CD4-positive, alpha-beta T cell treated with Interleukin-4 for 4 hours (primary cell): Measurements from ENCODE around the gene HIPK4.

Source experiments
- DNase-seq: peaks from one replicate; pipeline ENCODE4 v3.0.0-alpha.2; 2020

The HIPK4 gene

DNA sequence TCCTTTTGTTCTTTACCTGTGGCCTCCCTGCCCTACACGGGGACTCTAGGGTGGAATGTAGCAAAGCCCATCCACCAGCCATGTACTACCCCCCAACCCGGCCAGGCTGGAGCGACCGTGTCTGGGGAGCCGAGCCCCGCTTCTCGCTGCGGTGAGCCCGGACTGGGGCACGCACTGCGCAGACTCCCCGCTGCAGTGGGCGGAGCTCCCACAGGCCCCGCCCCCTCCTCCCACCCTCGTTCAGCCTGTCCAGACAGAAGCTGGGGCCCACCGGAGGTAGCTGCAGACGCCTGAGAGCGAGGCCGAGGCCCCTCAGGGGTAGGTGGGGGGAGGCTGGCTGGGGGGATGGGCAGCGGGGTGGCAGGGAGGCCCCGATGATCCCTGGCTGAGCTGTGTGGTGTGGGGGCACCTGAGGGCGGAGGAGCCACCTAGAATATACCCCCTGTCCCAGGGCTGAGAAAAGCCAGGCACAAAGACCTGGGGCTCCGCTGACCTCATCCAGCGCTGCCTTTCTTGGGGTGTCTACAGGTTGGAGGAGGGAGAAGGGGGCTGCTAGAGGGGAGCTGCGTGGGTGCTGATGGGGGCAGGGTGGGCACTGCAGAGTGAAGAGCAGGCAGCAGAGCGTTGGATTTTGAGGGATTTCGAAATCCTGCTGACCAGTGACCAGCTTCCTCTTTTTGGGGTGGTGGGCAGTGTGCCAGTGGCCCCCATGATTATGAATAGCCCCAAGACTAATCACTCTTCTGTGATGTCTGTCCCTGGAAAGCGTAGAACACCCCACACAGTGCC, 24.2 kb downstream of the HIPK4 start:
- no peak for DNase-seq

DNA sequence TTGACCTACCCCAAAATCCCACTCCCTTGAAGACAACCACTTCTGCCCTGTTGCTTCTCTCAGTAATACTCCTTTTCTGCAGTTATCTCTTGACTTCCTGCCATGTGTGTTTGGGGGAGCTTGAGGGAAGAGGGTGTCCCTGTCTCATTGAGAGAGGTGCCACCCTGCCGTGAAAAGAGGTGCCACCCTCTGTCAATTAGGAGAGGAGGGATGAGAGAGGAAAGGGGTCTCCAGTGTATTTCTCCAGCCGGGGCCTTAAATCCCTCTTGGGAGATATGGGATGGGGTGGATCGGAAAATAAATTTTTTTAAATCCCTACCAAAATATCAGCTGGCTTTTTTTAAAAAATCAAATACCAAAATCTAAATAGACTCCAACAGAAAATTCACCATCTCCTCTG, 25.0 kb downstream of the HIPK4 start:
- DNase-seq: no peak

DNA sequence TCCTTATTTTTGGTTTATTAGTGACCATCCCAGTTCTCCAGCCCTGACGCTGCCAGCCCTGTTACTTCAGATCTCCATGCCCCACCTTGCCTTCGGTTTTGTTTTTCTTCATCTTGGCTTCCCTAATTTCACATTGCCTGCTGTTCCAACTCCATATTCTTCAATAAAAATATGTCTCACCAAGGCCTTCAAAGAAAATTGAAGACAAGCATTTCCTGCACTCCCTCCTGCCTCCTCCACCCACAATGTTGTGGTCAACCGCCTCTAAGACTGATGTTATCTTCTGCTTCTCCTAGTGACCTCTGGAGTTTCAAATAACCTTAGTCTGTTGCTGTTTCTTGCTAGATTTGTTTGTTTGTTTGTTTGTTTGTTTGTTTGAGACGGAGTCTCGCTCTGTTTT, 26.9 kb downstream of the HIPK4 start:
- DNase-seq: no peak

DNA sequence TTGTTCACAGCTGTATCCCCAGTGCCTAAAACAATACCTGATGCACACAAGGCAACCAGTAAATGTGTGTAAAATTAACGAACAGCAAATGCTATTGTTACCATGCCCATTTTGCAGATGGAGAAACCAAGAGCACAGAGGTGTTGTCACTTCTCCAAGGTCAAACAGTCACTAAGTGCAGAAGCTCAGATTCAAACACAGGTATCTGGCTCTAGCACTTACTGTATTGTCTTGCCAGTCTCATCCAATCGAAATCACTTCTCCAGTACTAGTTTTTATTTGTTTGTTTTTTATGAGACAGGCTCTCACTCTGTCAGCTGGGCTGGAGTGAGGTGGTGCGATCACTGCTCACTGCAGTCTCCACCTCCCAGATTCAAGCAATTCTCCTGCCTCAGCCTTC, 27.8 kb downstream of the HIPK4 start:
- DNase-seq: no peak

DNA sequence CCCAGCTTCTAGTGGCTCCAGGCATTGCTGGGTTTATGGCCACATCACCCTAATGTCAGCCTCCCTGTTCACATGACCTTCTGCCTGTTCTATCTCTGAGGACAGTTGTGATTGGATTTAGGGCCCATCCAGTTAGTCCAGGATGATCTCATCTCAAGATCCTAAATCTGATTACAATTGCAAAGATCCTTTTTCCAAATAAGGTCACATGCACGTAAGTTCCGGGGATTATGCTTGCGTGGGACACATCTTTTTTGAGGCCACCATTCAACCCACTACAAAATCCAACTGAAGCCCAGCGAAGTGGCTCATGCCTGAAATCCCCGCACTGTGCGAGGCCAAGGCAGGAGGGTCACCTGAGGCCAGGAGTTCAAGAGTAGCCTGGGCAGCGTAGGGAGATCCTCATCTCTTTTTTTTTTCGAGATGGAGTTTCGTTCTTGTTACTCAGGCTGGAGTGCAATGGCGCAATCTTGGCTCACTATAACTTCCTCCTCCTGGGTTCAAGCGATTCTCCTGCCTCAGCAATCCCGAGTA, 29.2 kb downstream of the HIPK4 start:
- DNase-seq: no peak

DNA sequence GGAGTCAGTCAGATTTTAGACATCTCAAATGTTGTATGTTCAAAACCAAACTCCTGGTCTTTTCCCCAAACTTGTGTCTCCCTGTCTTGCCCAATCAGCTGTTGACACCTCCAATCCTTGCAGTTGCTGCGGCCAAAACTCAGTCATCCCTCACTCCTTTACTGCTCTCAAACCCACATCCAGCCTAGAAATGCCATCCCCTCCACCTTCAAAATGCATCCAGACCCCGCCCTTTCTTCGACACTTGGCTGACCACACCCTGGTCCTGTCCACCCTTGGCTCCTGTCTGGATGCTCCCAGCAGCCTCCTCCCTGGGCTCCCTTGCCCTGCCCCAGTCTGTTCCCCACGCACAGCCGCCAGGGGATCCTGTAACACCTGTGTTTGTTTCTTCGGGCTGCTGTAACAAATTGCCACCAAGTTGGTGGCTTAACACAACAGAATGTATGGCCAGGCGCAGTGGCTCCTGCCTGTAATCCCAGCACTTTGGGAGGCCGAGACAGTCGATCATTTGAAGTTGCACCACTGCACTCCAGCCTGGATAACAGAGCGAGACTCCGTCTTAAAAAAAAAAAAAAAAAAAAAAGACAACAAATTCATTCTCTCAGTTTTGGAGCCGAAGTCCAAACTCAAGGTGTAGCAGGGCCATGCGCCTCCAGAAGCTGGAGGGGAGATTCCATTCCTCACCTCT, 29.8 kb downstream of the HIPK4 start:
- no peak for DNase-seq

DNA sequence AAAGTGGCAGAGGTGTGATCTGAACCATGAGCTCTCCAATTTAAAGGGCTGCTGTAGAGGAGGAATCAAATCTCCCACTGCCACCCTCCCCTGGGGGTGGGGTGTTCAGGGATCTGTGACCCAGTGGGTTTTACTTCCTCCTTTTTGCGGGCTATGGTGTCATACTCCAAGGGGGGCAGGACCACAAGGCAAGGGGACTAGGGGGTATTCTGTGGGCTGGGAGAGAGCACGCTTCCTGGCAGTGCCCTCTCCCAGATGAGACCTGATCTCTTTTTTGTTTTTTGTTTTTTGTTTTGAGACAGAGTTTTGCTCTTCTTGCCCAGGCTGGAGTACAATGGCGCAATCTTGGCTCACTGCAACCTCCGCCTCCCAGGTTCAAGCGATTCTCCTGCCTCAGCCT, 31.2 kb downstream of the HIPK4 start:
- peak; percentile 1 for DNase-seq

DNA sequence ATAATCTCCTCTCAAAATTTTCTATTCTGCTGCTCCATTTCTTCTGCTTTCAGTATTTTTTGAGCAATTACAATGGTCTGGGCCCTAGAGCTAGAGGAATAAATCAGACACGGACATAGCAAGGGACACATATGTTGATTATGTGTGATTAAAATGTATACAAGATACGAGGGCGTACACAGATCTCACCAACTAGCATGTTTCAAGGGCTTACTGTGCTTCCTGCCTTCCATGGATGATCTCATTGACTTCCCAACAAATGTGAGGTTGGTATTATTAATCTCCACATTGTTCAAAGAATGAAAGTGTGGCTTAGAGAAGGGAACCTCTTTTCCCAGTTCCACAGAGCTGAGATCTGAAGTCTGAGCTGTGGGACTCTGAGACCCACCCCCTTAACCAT, 32.3 kb downstream of the HIPK4 start:
- no peak for DNase-seq

DNA sequence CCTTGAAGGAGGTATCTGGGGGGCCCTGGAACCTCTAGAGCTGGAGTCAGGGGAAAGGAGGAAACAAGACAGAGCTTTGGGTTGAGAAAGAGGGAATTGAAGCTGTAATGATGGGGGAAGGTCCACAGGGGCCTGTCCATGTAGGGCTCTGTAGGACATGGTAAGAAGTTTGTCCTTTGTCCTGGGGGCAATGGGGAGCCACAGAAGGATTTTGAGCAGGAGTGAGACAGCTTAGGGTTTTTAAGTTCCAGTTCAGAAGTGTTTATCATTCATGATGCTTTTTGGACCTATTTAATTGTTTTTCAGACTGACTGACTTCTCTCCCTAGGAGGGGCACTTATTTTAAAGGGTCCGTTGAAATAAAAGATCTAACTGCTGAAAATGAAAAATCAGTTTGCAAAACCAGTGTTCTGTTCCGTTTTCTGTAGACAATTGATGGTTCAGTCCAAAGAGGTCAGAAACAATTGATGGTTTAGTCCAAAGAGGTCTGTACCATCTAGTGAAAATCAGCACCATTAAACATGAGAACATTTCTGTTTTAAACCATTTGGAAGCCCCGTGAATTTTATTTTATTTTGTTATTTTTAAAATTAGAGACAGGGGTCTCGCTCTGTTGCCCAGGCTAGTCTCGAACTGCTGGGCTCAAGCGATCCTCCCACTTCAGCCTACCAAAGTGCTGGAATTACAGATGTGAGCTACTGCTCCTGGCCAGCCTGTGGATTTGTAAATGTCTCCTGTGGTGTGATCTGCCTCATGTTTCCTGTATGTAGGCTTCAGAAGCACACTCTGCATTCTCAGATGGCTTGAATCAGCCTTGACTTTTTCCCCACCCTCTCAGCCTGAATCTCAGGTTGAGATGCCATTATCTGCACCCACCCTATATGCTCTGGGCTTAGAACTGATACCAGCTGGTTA, 33.0 kb downstream of the HIPK4 start:
- DNase-seq: no peak

DNA sequence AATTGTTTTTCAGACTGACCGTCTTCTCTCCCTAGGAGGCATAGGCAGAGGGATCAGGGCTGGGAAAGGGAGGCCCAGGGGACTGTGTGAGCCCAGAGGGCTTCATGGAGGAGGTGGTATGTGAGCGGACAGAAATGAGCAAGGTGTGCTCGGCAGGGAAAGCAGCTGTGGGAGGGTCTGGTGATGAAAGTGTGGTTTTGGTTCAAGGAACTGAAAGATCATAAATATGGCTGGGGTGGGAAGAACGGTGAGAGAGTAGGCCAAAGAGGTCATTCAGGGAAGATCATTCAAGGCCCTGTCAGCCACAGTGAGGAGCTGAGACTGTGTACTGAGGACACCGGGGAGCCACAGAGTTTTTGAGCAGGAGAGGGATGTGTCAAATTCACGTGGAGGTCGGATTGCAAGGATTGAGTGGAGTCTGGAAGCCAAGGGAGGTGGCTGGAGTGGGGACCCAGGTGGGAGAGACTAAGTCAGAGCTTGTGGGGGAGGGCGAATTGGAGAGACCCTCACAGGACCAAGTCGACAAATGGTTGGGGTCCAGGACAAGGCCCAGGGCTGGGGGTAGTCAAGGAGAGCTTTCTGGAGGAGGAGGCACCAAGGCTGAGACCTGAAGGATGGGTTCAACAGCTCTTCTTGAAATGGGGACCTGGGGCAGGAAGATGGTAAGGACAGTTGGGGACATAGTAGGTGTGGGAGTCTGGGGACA, 33.9 kb downstream of the HIPK4 start:
- DNase-seq: no peak

DNA sequence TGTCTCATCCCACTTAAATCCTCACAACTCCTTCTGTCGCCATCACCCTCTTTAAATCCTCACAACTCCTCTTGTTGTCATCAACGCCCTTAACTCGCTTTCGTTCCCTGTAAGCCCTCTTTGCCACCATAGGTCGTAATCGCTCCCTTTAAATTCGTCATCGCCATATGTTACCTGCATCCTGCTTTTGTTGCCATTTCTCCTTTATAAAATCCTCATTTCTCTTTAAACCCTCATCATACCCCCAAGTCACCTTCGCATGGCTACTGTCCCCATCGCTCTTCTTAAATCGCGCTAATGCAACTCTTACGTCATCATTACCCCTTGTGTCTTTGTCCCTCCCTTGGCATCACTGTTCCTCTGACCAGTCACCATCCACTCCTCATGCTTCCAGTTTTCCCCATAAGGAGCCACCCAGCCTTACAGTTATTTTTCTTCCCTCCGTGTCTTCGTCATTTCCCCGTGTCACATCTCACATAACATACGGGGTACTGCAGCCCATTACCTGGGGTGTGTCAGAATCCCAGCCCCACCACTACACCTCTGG, 40.9 kb downstream of the HIPK4 start:
- DNase-seq: peak; percentile 5

DNA sequence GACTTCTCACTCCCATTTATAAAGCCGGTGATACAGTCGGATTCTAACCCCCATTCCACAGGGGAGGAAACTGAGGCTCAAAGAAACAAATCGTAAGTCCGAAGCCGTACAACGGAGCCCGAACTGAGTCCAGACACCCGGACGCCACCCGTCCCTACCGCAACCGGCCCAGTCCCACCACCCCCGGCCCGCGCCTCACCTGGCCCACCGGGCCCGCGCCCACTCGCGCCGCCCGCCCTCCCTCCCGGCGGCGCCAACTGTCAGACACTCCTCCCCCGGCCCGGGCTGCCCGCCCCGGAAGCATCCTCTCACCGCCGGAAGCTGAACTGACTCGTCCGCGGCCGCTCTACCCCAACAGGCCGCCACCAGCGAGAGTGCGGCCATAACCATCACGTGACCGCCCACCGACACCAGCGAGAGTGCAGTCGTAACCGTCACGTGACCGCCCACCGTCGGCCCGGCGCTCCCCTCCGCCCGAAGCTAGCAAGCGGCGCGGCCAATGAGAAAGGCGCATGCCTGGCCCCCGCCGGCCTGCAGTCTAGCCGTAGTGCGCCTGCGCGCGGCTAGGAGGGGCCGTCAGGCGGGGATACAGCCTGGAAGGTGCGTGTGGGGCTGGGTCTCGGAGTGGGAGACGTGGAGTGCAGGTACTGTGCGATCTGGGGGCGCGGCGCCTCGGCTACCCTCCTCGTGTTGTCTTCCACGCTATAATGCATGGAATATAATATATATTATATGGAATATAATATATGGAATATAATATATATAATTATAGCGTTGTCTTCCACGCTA, 41.7 kb downstream of the HIPK4 start, which contains the start of the genes C19orf47 and PLD3:
C19orf47 (minus strand) TSS at position 273 of the 789 bp plus-strand sequence. CDS start 6,540 bp downstream, outside the sequence.
PLD3 (plus strand) TSS at position 571 of the 789 bp plus-strand sequence. CDS start 17,789 bp downstream, outside the sequence.
- DNase-seq: peak; percentile 99

DNA sequence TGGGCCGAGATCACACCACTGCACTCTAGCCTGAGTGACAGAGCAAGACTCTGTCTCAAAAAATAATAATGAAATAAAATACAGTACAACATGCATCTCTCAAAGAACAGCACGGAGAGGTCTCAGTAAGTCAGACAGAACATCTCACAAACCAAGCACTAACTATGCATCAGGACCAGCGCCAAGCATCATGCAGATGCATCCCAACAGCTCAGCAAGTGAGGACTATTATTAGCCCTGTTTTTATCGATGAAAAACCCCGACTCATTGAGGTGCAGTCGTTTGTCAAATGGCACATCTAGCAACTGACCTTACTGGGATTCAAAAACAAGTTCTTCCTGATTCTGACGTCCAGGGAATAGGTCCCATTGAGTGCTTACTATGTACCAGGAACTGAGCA, 45.6 kb downstream of the HIPK4 start:
- no peak for DNase-seq

DNA sequence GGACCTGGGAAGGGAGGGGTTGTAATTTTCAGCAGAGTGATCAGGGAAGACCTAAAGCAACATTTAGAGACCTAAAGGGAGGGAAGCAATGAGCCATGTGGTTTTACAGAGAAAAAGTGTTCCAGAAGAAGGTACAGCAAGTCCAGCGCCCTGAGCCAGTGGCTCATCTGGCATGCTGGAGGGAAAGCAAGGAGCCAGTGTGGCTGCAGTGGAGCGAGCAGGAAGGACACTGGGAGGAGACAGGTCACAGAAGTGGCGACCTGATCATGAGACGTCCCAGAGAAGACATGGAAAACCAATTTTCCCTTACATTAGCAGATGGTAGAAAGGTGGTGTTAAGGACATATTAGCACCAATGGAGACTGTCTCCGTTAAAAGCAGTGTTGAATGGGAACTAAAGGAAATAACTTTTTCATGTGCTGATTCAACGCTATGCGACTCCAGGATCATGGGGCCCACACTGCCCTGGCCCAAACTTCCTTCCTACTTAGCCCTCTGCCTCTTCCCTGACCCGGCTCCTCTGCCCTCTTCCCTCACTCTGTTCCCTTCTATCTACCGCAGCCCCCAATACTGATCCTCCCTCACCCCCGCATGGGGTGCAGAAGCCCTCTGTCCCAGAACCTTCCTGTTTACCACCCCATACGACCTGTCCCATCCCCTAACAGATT, 47.2 kb downstream of the HIPK4 start:
- no peak for DNase-seq

DNA sequence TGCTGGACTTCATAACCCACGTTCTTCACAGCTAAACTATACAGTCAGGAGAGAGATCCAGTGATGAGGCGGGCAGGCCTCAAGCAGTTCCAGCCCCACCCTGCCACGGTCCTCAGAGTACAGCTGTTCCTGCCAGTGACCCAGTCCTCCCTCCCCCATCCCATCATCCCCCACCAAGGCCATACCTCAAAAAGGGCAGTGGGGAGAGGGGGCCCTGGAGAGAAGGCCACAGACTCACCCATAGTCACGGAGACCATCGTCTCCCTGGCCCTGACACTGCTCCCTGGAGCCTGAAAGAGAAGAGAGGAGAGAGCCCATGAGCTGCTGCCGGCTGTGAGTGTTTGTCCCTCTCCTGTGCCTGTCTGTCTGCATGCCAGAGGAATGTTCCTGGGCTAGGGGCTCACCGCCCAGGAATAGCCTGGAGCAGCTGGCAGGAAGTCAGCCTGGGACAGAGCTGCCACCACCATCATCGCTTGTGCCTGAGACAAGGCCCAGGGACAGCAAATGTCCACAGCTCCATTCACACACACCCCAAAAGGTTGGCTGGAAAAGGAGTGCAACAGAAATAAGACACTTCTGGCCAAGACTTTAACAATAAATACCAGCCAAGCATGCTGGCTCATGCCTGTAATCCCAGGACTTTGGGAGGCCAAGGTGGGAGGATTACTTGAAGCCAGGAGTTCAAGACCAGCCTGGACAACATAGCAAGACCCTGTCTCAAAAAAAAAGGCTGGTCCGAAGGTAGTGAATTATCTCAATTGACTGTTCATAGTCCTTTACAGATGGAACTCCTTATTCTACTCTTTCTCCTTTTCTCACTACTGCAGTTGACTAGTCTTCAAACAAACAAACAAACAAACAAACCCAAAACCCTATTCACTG, 48.1 kb downstream of the HIPK4 start:
- no peak for DNase-seq

DNA sequence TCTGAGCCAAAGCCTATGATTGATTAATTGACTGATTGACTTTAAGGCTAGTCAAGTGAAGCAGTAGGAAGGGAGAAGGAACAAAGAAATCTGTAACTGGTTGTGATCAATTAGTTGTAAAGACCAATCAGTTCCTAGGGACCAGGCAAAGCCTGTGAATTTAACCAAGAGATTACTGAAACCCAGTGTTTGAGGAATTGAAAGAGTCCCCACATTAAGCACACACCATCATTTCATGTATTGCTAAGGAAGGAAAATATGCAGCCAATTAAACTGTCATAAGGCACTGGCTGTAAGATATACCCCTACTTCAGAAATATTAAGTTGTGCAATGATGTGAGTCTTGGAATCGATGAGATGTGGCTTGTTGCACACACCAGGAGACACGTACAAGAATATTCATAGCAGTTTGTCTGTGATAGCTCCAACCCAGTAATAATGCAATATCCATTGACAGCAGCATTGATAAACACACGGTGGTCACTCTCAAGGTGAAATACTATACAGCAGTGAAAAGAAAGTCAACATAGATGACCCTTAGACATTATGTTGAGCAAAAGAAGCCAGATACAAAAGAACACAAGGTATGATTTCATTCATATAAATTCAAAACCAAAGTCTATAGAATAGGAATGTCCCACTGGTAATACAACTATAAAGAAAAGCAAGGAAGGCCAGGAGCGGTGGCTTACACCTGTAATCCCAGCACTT, 50.8 kb downstream of the HIPK4 start:
- no peak for DNase-seq

DNA sequence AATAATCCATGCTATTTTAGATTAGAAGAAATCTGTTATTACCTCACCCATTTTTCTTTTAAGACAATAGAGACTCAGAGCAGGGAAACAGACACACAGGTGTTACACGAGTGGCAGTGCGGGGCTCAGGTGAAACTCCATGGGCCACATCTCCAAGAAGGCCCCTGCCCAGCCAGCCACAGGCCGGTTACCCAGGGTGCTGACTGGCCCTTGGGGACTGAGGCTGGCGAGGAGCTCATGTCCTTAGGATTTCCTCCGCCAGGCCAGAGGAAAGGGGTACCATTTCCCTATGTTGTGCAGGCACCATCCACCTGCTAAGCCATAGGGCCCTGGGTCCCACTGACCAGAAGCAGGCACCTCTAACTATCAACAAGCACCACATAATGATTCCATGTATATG, 52.4 kb downstream of the HIPK4 start:
- DNase-seq: no peak

DNA sequence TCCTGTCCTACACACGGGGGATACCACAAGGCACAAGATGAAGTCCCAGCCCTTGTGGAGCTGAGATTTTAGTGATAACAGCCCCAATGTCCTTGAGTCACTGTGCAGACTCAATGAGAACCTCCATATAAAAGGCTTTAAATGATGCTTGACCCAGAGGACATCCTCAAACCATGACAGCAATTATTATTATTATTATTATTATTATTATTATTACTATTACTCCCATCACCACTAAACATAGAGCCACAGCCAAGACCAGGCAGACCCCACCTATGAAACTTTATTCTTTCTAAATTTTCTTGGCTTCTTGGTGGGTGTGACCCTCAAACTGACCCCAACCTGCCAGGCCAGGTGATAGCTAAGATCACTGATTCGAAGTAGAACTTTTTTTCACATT, 52.9 kb downstream of the HIPK4 start:
- DNase-seq: no peak

DNA sequence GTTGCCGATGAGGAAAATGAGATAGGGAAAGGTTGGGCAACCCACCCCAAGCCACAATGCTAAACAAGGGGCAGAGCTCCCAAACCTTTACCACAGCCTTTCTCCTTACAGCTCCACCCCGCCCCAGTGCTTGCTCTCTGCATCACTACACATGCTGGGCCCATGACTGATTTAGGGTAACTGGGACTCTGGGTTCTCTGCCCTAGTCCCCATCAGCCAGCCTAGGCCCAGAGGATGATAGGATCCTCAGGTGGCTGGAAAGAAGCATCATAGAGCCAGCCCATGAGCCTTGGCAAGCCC, 53.4 kb downstream of the HIPK4 start:
- no peak for DNase-seq
